GM06990 (cell line): Measurements from ENCODE around the gene XYLT1.

ENCODE experiments used
- DNase-seq: peaks from one replicate; pipeline ENCODE4 v3.0.0-alpha.2; 2011; ENCODE audit not compliant: insufficient read length; ENCODE audit errors: extremely low read depth
- H3K27me3 ChIP-seq: replicated peaks from 2 replicates; pipeline ENCODE4 v1.6.0; 2011; ENCODE audit warnings: low read length; ENCODE audit not compliant: control insufficient read depth, insufficient read depth
- H3K36me3 ChIP-seq: 2 replicates; pipeline ENCODE4 v1.5.1; 2011; ENCODE audit warnings: low read length; ENCODE audit not compliant: control insufficient read depth, insufficient read depth
- H3K4me3 ChIP-seq: replicated peaks from 2 replicates; pipeline ENCODE4 v1.5.1; 2011; ENCODE audit warnings: low read depth, mild to moderate bottlenecking, control low read depth, low read length
- CTCF ChIP-seq: IDR thresholded peaks from 2 replicates; pipeline ENCODE4 v1.5.1; 2011; ENCODE audit warnings: low read length, control low read depth, mild to moderate bottlenecking, inconsistent platforms; ENCODE audit not compliant: insufficient read depth, poor library complexity, severe bottlenecking

The XYLT1 gene

DNA sequence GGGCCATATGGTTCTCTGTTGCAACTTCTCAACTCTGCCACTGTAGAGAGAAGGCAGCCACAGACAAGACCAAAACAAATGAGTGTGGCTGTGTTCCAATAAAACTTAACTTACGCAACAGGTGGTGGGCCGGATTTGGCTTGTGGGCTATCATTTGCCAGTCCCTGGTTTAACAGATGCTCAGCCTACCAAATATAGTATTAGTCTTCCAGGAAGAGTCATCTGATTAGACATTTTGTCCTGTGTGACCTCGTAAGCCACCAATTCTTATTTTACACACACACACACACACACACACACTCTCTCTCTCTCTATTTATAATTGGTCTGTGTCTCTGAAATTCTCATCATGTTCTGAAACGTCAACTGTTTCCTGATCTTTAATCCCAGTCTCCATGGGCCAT is 245.9 kb downstream of the XYLT1 start:
- Histone ChIP-seq H3K36me3 (no peaks in the 10 kb centered on the region), H3K4me3 (no peak overlapping the region), H3K27me3 (no peaks in the 10 kb centered on the region)
- peak; percentile 27 for DNase-seq
- no peak for TF ChIP-seq CTCF

DNA sequence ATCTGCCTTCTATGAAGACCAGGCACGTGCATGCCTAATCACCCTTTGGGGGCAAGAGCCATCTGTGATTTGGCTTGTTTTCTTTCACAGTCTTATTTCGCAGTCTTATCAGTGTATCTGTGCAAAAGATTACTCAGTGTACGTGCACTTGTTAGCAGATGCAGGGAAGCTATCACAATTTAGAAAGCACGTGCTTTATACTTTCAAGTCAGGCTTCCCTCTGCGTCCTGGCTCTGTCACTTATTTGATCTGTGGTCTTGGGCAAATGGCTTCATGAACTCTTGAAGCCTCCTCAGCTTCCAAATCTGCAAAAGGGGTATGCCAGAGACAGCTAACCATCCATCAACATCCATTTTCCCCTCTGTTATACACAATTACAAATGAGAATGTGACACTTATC is 246.4 kb downstream of the XYLT1 start:
- no peaks in the 10 kb centered on the region for H3K27me3 ChIP-seq
- H3K4me3 ChIP-seq, result no peak overlapping the region
- no peak for DNase-seq
- TF ChIP-seq CTCF, result no peak
- H3K36me3 ChIP-seq, result no peaks in the 10 kb centered on the region

GRCh38 chr16:17223576-17223975 is 247.2 kb downstream of the XYLT1 start:
- TF ChIP-seq CTCF, result no peak
- no peak overlapping the region for H3K4me3 ChIP-seq
- H3K27me3 ChIP-seq, result no peaks in the 10 kb centered on the region
- no peak for DNase-seq
- H3K36me3 ChIP-seq, result no peaks in the 10 kb centered on the region

GRCh38 chr16:17222871-17223401 is 247.8 kb downstream of the XYLT1 start:
- H3K36me3 ChIP-seq, result no peaks in the 10 kb centered on the region
- no peak for DNase-seq
- TF ChIP-seq CTCF, result no peak

GRCh38 chr16:17219991-17220390 is 250.8 kb downstream of the XYLT1 start:
- Histone ChIP-seq H3K27me3 (no peaks in the 10 kb centered on the region), H3K4me3 (no peak overlapping the region), H3K36me3 (no peaks in the 10 kb centered on the region)
- TF ChIP-seq CTCF, result no peak
- no peak for DNase-seq

More at GRCh38 chr16:17222871-17223401, 247.8 kb downstream of the XYLT1 start:
- Histone ChIP-seq H3K4me3 (no peak overlapping the region), H3K27me3 (no peaks in the 10 kb centered on the region)

- no peaks in the 10 kb centered on the region for H3K27me3 ChIP-seq
- H3K36me3 ChIP-seq, result no peaks in the 10 kb centered on the region
- no peak for DNase-seq
- H3K4me3 ChIP-seq, result no peak overlapping the region
- TF ChIP-seq CTCF, result no peak
These were observed 254.8 kb downstream of the XYLT1 start for GRCh38 chr16:17215936-17216335.
